OCI-LY7 (cell line): ENCODE measurements around the gene RNU6-7. TPM values are rescaled to one million over a fixed set of nuclear protein-coding genes. Genes with fewer than 3 reads are reported as not detected.
A peak's percentile ranks its signal among the peaks of the same experiment; 100 is the strongest.

Experiments
- BruUV-seq: library from RNA; stranded (reverse); fragments of 400-500 nt; replicated peaks from 2 replicates; lab custom pipeline; 2021; lab: Mats Ljungman, UMichigan
- CTCF ChIA-PET: fragments of 300-600 bp; sonication (Branson Sonifier 250); formaldehyde crosslinking; loops from one replicate; lab custom pipeline; 2022; ENCODE audit warnings: antibody characterized with exemption; ENCODE audit not compliant: unreplicated experiment; lab: Charles Lee
- POLR2A ChIA-PET: fragments of 300-600 bp; sonication (Branson Sonifier 250); formaldehyde crosslinking; loops from one replicate; lab custom pipeline; 2022; ENCODE audit warnings: antibody characterized with exemption; lab: Charles Lee
- DNase-seq: peaks from one replicate; pipeline ENCODE4 v3.0.0-alpha.2; 2015; ENCODE audit warnings: low spot score
- H2AFZ ChIP-seq: fragments of 200-600 bp; sonication (generic), shearing (Covaris generic); 2 replicates; pipeline ENCODE4 v1.6.1; 2014; ENCODE audit warnings: mild to moderate bottlenecking, antibody characterized with exemption, low read length, moderate library complexity
- H3K27ac ChIP-seq: fragments of 200-600 bp; sonication (generic); 2 replicates; pipeline ENCODE4 v1.5.1; 2014; ENCODE audit warnings: mixed run types, low read depth, mild to moderate bottlenecking, moderate library complexity, low read length, inconsistent platforms; ENCODE audit not compliant: poor library complexity, severe bottlenecking
- H3K36me3 ChIP-seq: fragments of 200-600 bp; sonication (generic); 2 replicates; pipeline ENCODE4 v1.6.1; 2014; ENCODE audit warnings: mild to moderate bottlenecking, antibody characterized with exemption, low read length, moderate library complexity, mixed read lengths; ENCODE audit not compliant: insufficient read depth
- H3K4me1 ChIP-seq: fragments of 200-600 bp; sonication (generic); 2 replicates; pipeline ENCODE4 v1.5.1; 2014; ENCODE audit warnings: mild to moderate bottlenecking, low read length; ENCODE audit not compliant: insufficient read depth, poor library complexity, severe bottlenecking
- H3K4me2 ChIP-seq: fragments of 200-600 bp; sonication (generic); 2 replicates; pipeline ENCODE4 v1.6.1; 2014; ENCODE audit warnings: mild to moderate bottlenecking, low read length
- H3K4me3 ChIP-seq: fragments of 200-600 bp; sonication (generic); 2 replicates; pipeline ENCODE4 v1.5.1; 2014; ENCODE audit warnings: mild to moderate bottlenecking, low read depth, low read length; ENCODE audit not compliant: poor library complexity, severe bottlenecking
- H3K79me2 ChIP-seq: fragments of 200-600 bp; sonication (generic); 2 replicates; pipeline ENCODE4 v1.6.1; 2016; ENCODE audit warnings: low read depth, mild to moderate bottlenecking, low read length, moderate library complexity, mixed read lengths; ENCODE audit not compliant: insufficient read depth
- H3K9me2 ChIP-seq: fragments of 200-600 bp; sonication (generic); 2 replicates; pipeline ENCODE4 v1.6.1; 2016; ENCODE audit warnings: mild to moderate bottlenecking, low read length, mixed read lengths; ENCODE audit not compliant: insufficient read depth
- H3K9me3 ChIP-seq: fragments of 200-600 bp; sonication (generic); 2 replicates; pipeline ENCODE4 v1.6.1; 2014; ENCODE audit warnings: mild to moderate bottlenecking, mixed run types, low read length, mixed read lengths
- H4K20me1 ChIP-seq: fragments of 200-600 bp; sonication (generic); 2 replicates; pipeline ENCODE4 v1.6.1; 2014; ENCODE audit warnings: mild to moderate bottlenecking, antibody characterized with exemption, low read length, moderate library complexity, mixed read lengths; ENCODE audit not compliant: insufficient read depth
- EZH2phosphoT487 ChIP-seq: fragments of 200-600 bp; sonication (generic); IDR thresholded peaks from 2 replicates; pipeline ENCODE4 v1.6.1; 2018; ENCODE audit warnings: low read depth, borderline replicate concordance, mild to moderate bottlenecking, mixed run types, antibody characterized with exemption, low read length, moderate library complexity, mixed read lengths
- intact Hi-C: fragments of 100-400 bp; cut with micrococcal nuclease; formaldehyde crosslinking; loops from one replicate; pipeline ENCODE4 v1.10.0; 2022; ENCODE audit not compliant: unreplicated experiment
- total RNA-seq, 2 experiments: library from RNA; depleted of rRNA in 1 of 2; stranded (reverse); fragments of >200 nt in 1 of 2; shearing (Covaris generic) in 1 of 2; gene quantifications; 2 replicates each; pipeline ENCODE4 v1.2.3, GENCODE V29; 2014 to 2022
- TF ChIP-seq, protein P1 (sequence below): fragments of 200-600 bp; sonication (generic); conservative IDR thresholded peaks from 2 replicates; pipeline ENCODE4 v1.5.1; 2014; ENCODE audit warnings: mild to moderate bottlenecking, antibody characterized with exemption, low read length, moderate library complexity, mixed read lengths

Gene RNU6-7
- total RNA-seq, 2 experiments from 2014 or later: not detected

GRCh38 chr14:32197919-32198318 is 3.9 kb upstream of the RNU6-7 start:
- no TSS peak for BruUV-seq

GRCh38 chr14:32200368-32201192 is 1.3 kb upstream of the RNU6-7 start:
- intact Hi-C loops: loop anchor here (1.0 to 10.0 kb wide), 6 partner anchors 10 to 1638 kb away; partner anchors contain the start of genes DTD2, HECTD1, NUBPL and SCFD1

More at GRCh38 chr14:32197919-32198318, 3.9 kb upstream of the RNU6-7 start:
- no peaks in the 10 kb centered on the region for H3K9me2 ChIP-seq
- TF ChIP-seq, protein P1, sequence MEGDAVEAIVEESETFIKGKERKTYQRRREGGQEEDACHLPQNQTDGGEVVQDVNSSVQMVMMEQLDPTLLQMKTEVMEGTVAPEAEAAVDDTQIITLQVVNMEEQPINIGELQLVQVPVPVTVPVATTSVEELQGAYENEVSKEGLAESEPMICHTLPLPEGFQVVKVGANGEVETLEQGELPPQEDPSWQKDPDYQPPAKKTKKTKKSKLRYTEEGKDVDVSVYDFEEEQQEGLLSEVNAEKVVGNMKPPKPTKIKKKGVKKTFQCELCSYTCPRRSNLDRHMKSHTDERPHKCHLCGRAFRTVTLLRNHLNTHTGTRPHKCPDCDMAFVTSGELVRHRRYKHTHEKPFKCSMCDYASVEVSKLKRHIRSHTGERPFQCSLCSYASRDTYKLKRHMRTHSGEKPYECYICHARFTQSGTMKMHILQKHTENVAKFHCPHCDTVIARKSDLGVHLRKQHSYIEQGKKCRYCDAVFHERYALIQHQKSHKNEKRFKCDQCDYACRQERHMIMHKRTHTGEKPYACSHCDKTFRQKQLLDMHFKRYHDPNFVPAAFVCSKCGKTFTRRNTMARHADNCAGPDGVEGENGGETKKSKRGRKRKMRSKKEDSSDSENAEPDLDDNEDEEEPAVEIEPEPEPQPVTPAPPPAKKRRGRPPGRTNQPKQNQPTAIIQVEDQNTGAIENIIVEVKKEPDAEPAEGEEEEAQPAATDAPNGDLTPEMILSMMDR: no peak
- TF ChIP-seq EZH2phosphoT487: no peak
- H4K20me1 ChIP-seq: no peaks in the 10 kb centered on the region
- no peaks in the 10 kb centered on the region for H3K9me3 ChIP-seq
- H3K27ac ChIP-seq: no peak overlapping the region
- intact Hi-C loops: no loop called here
- no peaks in the 10 kb centered on the region for H3K36me3 ChIP-seq
- H3K4me1 ChIP-seq: peaks cover 26% of the 10 kb centered on the region
- H3K79me2 ChIP-seq: no peaks in the 10 kb centered on the region
- ChIA-PET CTCF (no interaction called here), POLR2A (interaction anchor here (1.2 kb wide), 1 partner anchor 10 kb away, joined by 4 read pairs; no protein-coding TSS in a partner anchor)
- no peak overlapping the region for H3K4me2 ChIP-seq
- no peak overlapping the region for H3K4me3 ChIP-seq
- no peak overlapping the region for H2AFZ ChIP-seq
- no peak for DNase-seq

More at GRCh38 chr14:32200368-32201192, 1.3 kb upstream of the RNU6-7 start:
- Histone ChIP-seq H3K27ac (peak overlapping the region; percentile 61), H3K79me2 (no peaks in the 10 kb centered on the region), H3K36me3 (no peaks in the 10 kb centered on the region), H3K4me3 (peak overlapping the region; percentile 80), H3K9me2 (no peaks in the 10 kb centered on the region), H4K20me1 (no peaks in the 10 kb centered on the region), H3K4me2 (peak overlapping the region; percentile 96), H2AFZ (peak overlapping the region; percentile 97; the same call in 1 of the 2 replicates), H3K9me3 (no peaks in the 10 kb centered on the region), H3K4me1 (peaks cover 35% of the 10 kb centered on the region)
- BruUV-seq: no TSS peak
- POLR2A ChIA-PET: interaction anchor here (0.6 to 1.4 kb wide), 3 partner anchors 9 to 144 kb away, joined by 3 to 5 read pairs (median 4); partner anchors contain the start of gene ARHGAP5
- peak; percentile 30 for DNase-seq
- no peak for TF ChIP-seq EZH2phosphoT487
- TF ChIP-seq, protein P1: no peak
- CTCF ChIA-PET: no interaction called here
